HCT116 (cell line): Measurements from ENCODE around the gene CD99L2. TPM values are rescaled to one million over a fixed set of nuclear protein-coding genes. Genes with fewer than 3 reads are reported as not detected.

Experiments used
- ATAC-seq: fragments of 200-7000 bp; cut with Tn5 transposase; 2 replicates; pipeline ENCODE4 v1.9.1; 2020; ENCODE audit warnings: mild to moderate bottlenecking, moderate library complexity
- BruUV-seq: library from RNA; stranded (reverse); fragments of 400-500 nt; replicated peaks from 2 replicates; lab custom pipeline; 2021; lab: Mats Ljungman, UMichigan
- CTCF ChIA-PET: fragments of 300-600 bp; sonication (Branson Sonifier 250); formaldehyde crosslinking; loops from one replicate; lab custom pipeline; 2021; ENCODE audit warnings: antibody characterized with exemption; lab: Charles Lee
- POLR2A ChIA-PET: fragments of 300-600, 350-600 bp; sonication (Branson Sonifier 250); formaldehyde crosslinking; loops from one replicate; lab custom pipeline; 2021; ENCODE audit warnings: antibody characterized with exemption; lab: Charles Lee
- RAD21 ChIA-PET, 2 experiments: fragments of 300-600 bp; sonication (Branson Sonifier 250); formaldehyde crosslinking; loops; one replicate each; lab custom pipeline; 2023; ENCODE audit warnings: low total read pairs in 2 of 2; ENCODE audit not compliant: uncharacterized antibody in 2 of 2, unreplicated experiment in 2 of 2, low non-redundant PET in 1 of 2; lab: Charles Lee
- DNase-seq: peaks from one replicate; pipeline ENCODE4 v3.0.0-alpha.2; 2010; ENCODE audit warnings: low read depth, low spot score
- H2AFZ ChIP-seq: fragments of 200-600 bp; shearing (Covaris generic), sonication (generic); 2 replicates; pipeline ENCODE4 v1.6.1; 2017; ENCODE audit warnings: low read depth, mixed run types, mixed read lengths, antibody characterized with exemption, low read length; ENCODE audit not compliant: poor library complexity, severe bottlenecking
- H3K27ac ChIP-seq: 2 replicates; pipeline ENCODE4 v1.5.1; 2012; ENCODE audit warnings: low read depth, low read length
- H3K27me3 ChIP-seq: fragments of 200-600 bp; sonication (generic); 2 replicates; pipeline ENCODE4 v1.6.1; 2016; ENCODE audit warnings: mixed run types, low read length, mixed read lengths; ENCODE audit not compliant: insufficient read depth
- H3K36me3 ChIP-seq, 2 experiments: fragments of 200-500 bp in 1 of 2; fragments of 200-600 bp in 1 of 2; sonication (Bioruptor generic) in 1 of 2; sonication (generic) in 1 of 2; 2 replicates each; pipeline versions ENCODE4 v1.5.1 to v1.6.1; 2014 to 2016; ENCODE audit warnings: low read length in 2 of 2, inconsistent platforms in 1 of 2, mixed read lengths in 1 of 2, mixed run types in 1 of 2; ENCODE audit not compliant: insufficient read depth in 2 of 2, control insufficient read depth in 1 of 2
- H3K4me1 ChIP-seq, 2 experiments: fragments of 200-600 bp in 1 of 2; sonication (generic) in 1 of 2; 2 replicates each; pipeline versions ENCODE4 v1.5.1 to v1.6.1; 2012 to 2017; ENCODE audit warnings: low read length in 2 of 2, inconsistent platforms in 1 of 2, mild to moderate bottlenecking in 1 of 2, mixed read lengths in 1 of 2, mixed run types in 1 of 2, moderate library complexity in 1 of 2; ENCODE audit not compliant: insufficient read depth in 2 of 2, control insufficient read depth in 1 of 2
- H3K4me2 ChIP-seq: fragments of 200-600 bp; sonication (generic); 2 replicates; pipeline ENCODE4 v1.6.1; 2017; ENCODE audit warnings: mixed run types, low read length, mixed read lengths
- H3K4me3 ChIP-seq, 2 experiments: fragments of 200-600 bp in 1 of 2; sonication (generic) in 1 of 2; replicated peaks in 1 of 2; 2 replicates each; pipeline ENCODE4 v1.5.1; 2011 to 2016; ENCODE audit warnings: low read length in 2 of 2, control low read depth in 1 of 2, low read depth in 1 of 2, mild to moderate bottlenecking in 1 of 2, mixed read lengths in 1 of 2, mixed run types in 1 of 2
- H3K79me2 ChIP-seq: fragments of 200-600 bp; sonication (generic); 2 replicates; pipeline ENCODE4 v1.6.1; 2017; ENCODE audit warnings: mild to moderate bottlenecking, mixed run types, low read length, moderate library complexity, mixed read lengths; ENCODE audit not compliant: insufficient read depth
- H3K9ac ChIP-seq: fragments of 200-600 bp; sonication (generic); 2 replicates; pipeline ENCODE4 v1.6.1; 2016; ENCODE audit warnings: low read length, mixed read lengths
- H3K9me2 ChIP-seq: fragments of 200-600 bp; sonication (generic), shearing (Covaris generic); 2 replicates; pipeline ENCODE4 v1.6.1; 2017; ENCODE audit warnings: mixed run types, mild to moderate bottlenecking, moderate library complexity; ENCODE audit not compliant: insufficient read depth
- H3K9me3 ChIP-seq, 2 experiments: fragments of 200-500 bp in 1 of 2; fragments of 200-600 bp in 1 of 2; sonication (Bioruptor generic) in 1 of 2; sonication (generic) in 1 of 2; 2 replicates each; pipeline ENCODE4 v1.6.1; 2014 to 2017; ENCODE audit warnings: low read length in 2 of 2, mixed read lengths in 2 of 2, inconsistent platforms in 1 of 2, low read depth in 1 of 2, mild to moderate bottlenecking in 1 of 2, mixed run types in 1 of 2, moderate library complexity in 1 of 2; ENCODE audit not compliant: control insufficient read depth in 1 of 2, insufficient read depth in 1 of 2
- H4K20me1 ChIP-seq: fragments of 200-600 bp; sonication (generic), shearing (Covaris generic); 2 replicates; pipeline ENCODE4 v1.6.1; 2017; ENCODE audit warnings: mixed run types, mild to moderate bottlenecking, moderate library complexity; ENCODE audit not compliant: insufficient read depth
- CBX3 ChIP-seq: IDR thresholded peaks from 2 replicates; pipeline ENCODE4 v1.6.1; 2012; ENCODE audit warnings: low read depth
- CEBPB ChIP-seq: IDR thresholded peaks from 2 replicates; pipeline ENCODE4 v1.6.1; 2012; ENCODE audit warnings: low read depth
- EGR1 ChIP-seq: IDR thresholded peaks from 2 replicates; pipeline ENCODE4 v1.6.1; 2012; ENCODE audit warnings: low read depth
- ELF1 ChIP-seq: IDR thresholded peaks from 2 replicates; pipeline ENCODE4 v1.6.1; 2012; ENCODE audit warnings: low read depth, borderline replicate concordance
- EZH2phosphoT487 ChIP-seq: fragments of 200-600 bp; IDR thresholded peaks from 2 replicates; pipeline ENCODE4 v1.6.1; 2018; ENCODE audit warnings: antibody characterized with exemption, borderline replicate concordance
- FOSL1 ChIP-seq: IDR thresholded peaks from 2 replicates; pipeline ENCODE4 v1.6.1; 2012; ENCODE audit warnings: low read depth
- POLR2A ChIP-seq: IDR thresholded peaks from 2 replicates; pipeline ENCODE4 v1.7.0; 2011; ENCODE audit warnings: borderline replicate concordance; ENCODE audit not compliant: insufficient read depth, insufficient read length; ENCODE audit errors: extremely low read depth
- RAD21 ChIP-seq: IDR thresholded peaks from 2 replicates; pipeline ENCODE4 v1.6.1; 2012; ENCODE audit warnings: low read depth, mild to moderate bottlenecking
- SIN3A ChIP-seq: IDR thresholded peaks from 2 replicates; pipeline ENCODE4 v1.6.1; 2012; ENCODE audit warnings: low read depth
- TCF7L2 ChIP-seq: IDR thresholded peaks from 2 replicates; pipeline ENCODE4 v1.7.0; 2011; ENCODE audit warnings: borderline replicate concordance, inconsistent platforms; ENCODE audit not compliant: insufficient read depth, insufficient read length; ENCODE audit errors: extremely low read depth
- YY1 ChIP-seq: IDR thresholded peaks from 2 replicates; pipeline ENCODE4 v1.6.1; 2011; ENCODE audit warnings: low read length, low read depth, moderate library complexity, mild to moderate bottlenecking; ENCODE audit not compliant: insufficient replicate concordance; ENCODE audit errors: extremely low read depth
- ZFX ChIP-seq: fragments of 450-650 bp; IDR thresholded peaks from 2 replicates; pipeline ENCODE4 v1.6.1; 2017
- intact Hi-C: fragments of 100-400 bp; cut with micrococcal nuclease; formaldehyde crosslinking; loops from 2 replicates; pipeline ENCODE4 v1.10.0; 2022
- total RNA-seq: library from RNA; stranded (reverse); gene quantifications from one replicate; pipeline ENCODE4 v1.2.1, GENCODE V29; 2021; ENCODE audit not compliant: unreplicated experiment
- TF ChIP-seq, protein P1 (sequence below): IDR thresholded peaks from 2 replicates; pipeline ENCODE4 v1.6.1; 2012
- TF ChIP-seq, protein P2 (sequence below): IDR thresholded peaks from 2 replicates; pipeline ENCODE4 v1.6.1; 2012; ENCODE audit warnings: low read depth

CD99L2 gene
- total RNA-seq, 1 experiment from 2014 or later, result 6.2 TPM

DNA sequence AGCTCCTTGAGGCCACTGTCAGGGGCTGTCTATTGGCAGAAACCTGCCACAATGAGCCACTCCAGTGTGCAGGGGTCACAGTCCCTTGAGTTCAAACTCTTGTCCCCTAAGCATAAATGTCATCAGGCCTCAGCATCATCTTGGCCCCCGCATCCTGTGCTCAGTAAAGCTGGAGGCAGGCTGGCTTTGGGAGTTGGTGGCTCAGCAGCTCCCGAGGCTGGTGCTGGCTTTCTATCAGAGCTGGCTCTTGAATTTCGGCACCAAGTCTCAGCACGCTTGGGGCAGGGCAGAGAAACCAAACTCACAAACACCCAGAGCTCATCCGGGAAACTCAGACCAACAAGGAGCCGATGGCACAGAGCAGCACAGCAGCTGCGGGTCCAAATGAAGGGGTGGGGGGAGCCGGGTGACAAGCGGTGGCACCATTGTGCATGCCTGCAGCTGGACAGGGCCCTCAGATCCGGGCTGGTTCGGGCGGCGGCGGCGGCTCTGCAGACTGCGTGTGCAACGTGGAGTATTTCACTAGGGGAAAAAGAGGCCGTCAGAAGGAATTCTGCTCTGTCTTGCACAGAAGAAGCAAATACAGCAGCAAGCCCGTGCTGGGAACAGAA is 129.8 kb downstream of the CD99L2 start:
- Histone ChIP-seq H3K36me3 (no peaks in the 10 kb centered on the region), H3K4me2 (no peak overlapping the region), H3K4me3 (no peak overlapping the region), H3K9me3 (no peaks in the 10 kb centered on the region), H3K79me2 (no peaks in the 10 kb centered on the region), H3K9me2 (no peaks in the 10 kb centered on the region), H3K27me3 (no peaks in the 10 kb centered on the region), H3K9ac (no peak overlapping the region), H4K20me1 (no peaks in the 10 kb centered on the region), H3K4me1 (no peaks in the 10 kb centered on the region), H2AFZ (no peak overlapping the region), H3K27ac (no peak overlapping the region)
- DNase-seq (no peak), ATAC-seq (no peak)
- ChIA-PET CTCF (no interaction called here), RAD21 (no interaction called here), POLR2A (no interaction called here)
- TF ChIP-seq RAD21, result no peak
- TF ChIP-seq, protein P1, sequence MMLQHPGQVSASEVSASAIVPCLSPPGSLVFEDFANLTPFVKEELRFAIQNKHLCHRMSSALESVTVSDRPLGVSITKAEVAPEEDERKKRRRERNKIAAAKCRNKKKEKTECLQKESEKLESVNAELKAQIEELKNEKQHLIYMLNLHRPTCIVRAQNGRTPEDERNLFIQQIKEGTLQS, result no peak
- no peak for TF ChIP-seq CBX3
- no peak for TF ChIP-seq ZFX
- TF ChIP-seq ELF1, result no peak
- no peak for TF ChIP-seq EZH2phosphoT487
- no peak for TF ChIP-seq YY1
- no peak for TF ChIP-seq TCF7L2
- TF ChIP-seq, protein P2, sequence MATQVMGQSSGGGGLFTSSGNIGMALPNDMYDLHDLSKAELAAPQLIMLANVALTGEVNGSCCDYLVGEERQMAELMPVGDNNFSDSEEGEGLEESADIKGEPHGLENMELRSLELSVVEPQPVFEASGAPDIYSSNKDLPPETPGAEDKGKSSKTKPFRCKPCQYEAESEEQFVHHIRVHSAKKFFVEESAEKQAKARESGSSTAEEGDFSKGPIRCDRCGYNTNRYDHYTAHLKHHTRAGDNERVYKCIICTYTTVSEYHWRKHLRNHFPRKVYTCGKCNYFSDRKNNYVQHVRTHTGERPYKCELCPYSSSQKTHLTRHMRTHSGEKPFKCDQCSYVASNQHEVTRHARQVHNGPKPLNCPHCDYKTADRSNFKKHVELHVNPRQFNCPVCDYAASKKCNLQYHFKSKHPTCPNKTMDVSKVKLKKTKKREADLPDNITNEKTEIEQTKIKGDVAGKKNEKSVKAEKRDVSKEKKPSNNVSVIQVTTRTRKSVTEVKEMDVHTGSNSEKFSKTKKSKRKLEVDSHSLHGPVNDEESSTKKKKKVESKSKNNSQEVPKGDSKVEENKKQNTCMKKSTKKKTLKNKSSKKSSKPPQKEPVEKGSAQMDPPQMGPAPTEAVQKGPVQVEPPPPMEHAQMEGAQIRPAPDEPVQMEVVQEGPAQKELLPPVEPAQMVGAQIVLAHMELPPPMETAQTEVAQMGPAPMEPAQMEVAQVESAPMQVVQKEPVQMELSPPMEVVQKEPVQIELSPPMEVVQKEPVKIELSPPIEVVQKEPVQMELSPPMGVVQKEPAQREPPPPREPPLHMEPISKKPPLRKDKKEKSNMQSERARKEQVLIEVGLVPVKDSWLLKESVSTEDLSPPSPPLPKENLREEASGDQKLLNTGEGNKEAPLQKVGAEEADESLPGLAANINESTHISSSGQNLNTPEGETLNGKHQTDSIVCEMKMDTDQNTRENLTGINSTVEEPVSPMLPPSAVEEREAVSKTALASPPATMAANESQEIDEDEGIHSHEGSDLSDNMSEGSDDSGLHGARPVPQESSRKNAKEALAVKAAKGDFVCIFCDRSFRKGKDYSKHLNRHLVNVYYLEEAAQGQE, result no peak
- no peak for TF ChIP-seq SIN3A
- TF ChIP-seq POLR2A, result no peak
- TF ChIP-seq CEBPB, result no peak
- no peak for TF ChIP-seq EGR1
- TF ChIP-seq FOSL1, result no peak
- BruUV-seq, result no TSS peak
- intact Hi-C loops, result no loop called here
